HG03432 (cell line): Measurements from ENCODE around the gene ZKSCAN2.

Experiments used
- ATAC-seq: cut with Tn5 transposase; IDR thresholded peaks from one replicate; pipeline ENCODE4 v1.9.1; 2021; ENCODE audit warnings: mild to moderate bottlenecking, moderate library complexity; ENCODE audit not compliant: unreplicated experiment

The ZKSCAN2 gene

GRCh38 chr16:25257470-25257955 is at the start of gene ZKSCAN2:
ZKSCAN2 (minus strand) TSS chr16:25257845; CDS start chr16:25257127, 718 bp downstream.
- peak; percentile 89 for ATAC-seq

GRCh38 chr16:25299792-25300590 is 42.3 kb upstream of the ZKSCAN2 start:
- ATAC-seq, result no peak

- ATAC-seq, result no peak
Observed at GRCh38 chr16:25298165-25298872, 40.7 kb upstream of the ZKSCAN2 start.

- ATAC-seq, result no peak
Observed at GRCh38 chr16:25297151-25297787, 39.6 kb upstream of the ZKSCAN2 start.

- ATAC-seq, result no peak
Observed at GRCh38 chr16:25291580-25291979, 33.9 kb upstream of the ZKSCAN2 start.

GRCh38 chr16:25289466-25289865 is 31.8 kb upstream of the ZKSCAN2 start:
- ATAC-seq, result no peak

- ATAC-seq, result no peak
Observed at GRCh38 chr16:25279491-25279890, 21.8 kb upstream of the ZKSCAN2 start.

- no peak for ATAC-seq
Observed at GRCh38 chr16:25271421-25271820, 13.8 kb upstream of the ZKSCAN2 start.

- no peak for ATAC-seq
Observed at GRCh38 chr16:25270577-25270976, 12.9 kb upstream of the ZKSCAN2 start.

- ATAC-seq, result no peak
Observed at GRCh38 chr16:25269879-25270278, 12.2 kb upstream of the ZKSCAN2 start.

GRCh38 chr16:25265968-25266367 is 8.3 kb upstream of the ZKSCAN2 start:
- ATAC-seq, result no peak

- ATAC-seq, result no peak
Observed at GRCh38 chr16:25264597-25264996, 7.0 kb upstream of the ZKSCAN2 start.

- no peak for ATAC-seq
Observed at GRCh38 chr16:25260416-25260815, 2.8 kb upstream of the ZKSCAN2 start.

GRCh38 chr16:25258861-25259179 is 1.2 kb upstream of the ZKSCAN2 start:
- no peak for ATAC-seq

- ATAC-seq, result peak; percentile 56
Observed at GRCh38 chr16:25257956-25258860, 563 bp upstream of the ZKSCAN2 start.

- ATAC-seq, result peak; percentile 2
Observed at GRCh38 chr16:25256695-25257469, 763 bp downstream of the ZKSCAN2 start.

- no peak for ATAC-seq
Observed at GRCh38 chr16:25253322-25253721, 4.3 kb downstream of the ZKSCAN2 start.

GRCh38 chr16:25250467-25250866 is 7.2 kb downstream of the ZKSCAN2 start:
- no peak for ATAC-seq

GRCh38 chr16:25235991-25236390 is 21.7 kb downstream of the ZKSCAN2 start:
- ATAC-seq, result no peak

GRCh38 chr16:25228372-25228771 is 29.3 kb downstream of the ZKSCAN2 start:
- ATAC-seq, result no peak
